H7 (cell line): ENCODE measurements around the gene ZNF107. TPM values are rescaled to one million over a fixed set of nuclear protein-coding genes. Genes with fewer than 3 reads are reported as not detected.
"Not testable (repeated sequence)": the region's sequence is repeated elsewhere in the genome, so short reads cannot be mapped to it uniquely, and the experiment has no call there.

Experiments used
- DNase-seq: peaks from one replicate; pipeline ENCODE4 v3.0.0; 2012
- H3K27me3 ChIP-seq: 2 replicates; pipeline ENCODE4 v1.6.0; 2011; ENCODE audit warnings: mild to moderate bottlenecking, low read length; ENCODE audit not compliant: control insufficient read depth, insufficient read depth
- H3K36me3 ChIP-seq: replicated peaks from 2 replicates; pipeline ENCODE4 v1.5.1; 2011; ENCODE audit warnings: low read length; ENCODE audit not compliant: control insufficient read depth, insufficient read depth
- H3K4me3 ChIP-seq: 2 replicates; pipeline ENCODE4 v1.5.1; 2011; ENCODE audit warnings: low read depth, mild to moderate bottlenecking, control low read depth, low read length, moderate library complexity; ENCODE audit not compliant: insufficient read depth
- total RNA-seq: library from RNA; depleted of rRNA; stranded (reverse); fragments of >200 nt; shearing (Covaris generic); gene quantifications from 2 replicates; pipeline ENCODE4 v1.2.3, GENCODE V29; 2014

Gene ZNF107
- total RNA-seq, 1 experiment from 2014 or later, result not detected

- Histone ChIP-seq H3K4me3 (peak overlapping the region; percentile 58; the same call in 1 of the 2 replicates), H3K27me3 (no peaks in the 10 kb centered on the region), H3K36me3 (no peaks in the 10 kb centered on the region)
- DNase-seq, result no peak
Observed at GRCh38 chr7:64666663-64667050, 724 bp downstream of the ZNF107 start.

- no peak for DNase-seq
- Histone ChIP-seq H3K27me3 (no peaks in the 10 kb centered on the region), H3K36me3 (no peaks in the 10 kb centered on the region), H3K4me3 (no peak overlapping the region)
Observed at GRCh38 chr7:64667311-64667710, 1.4 kb downstream of the ZNF107 start.

- Histone ChIP-seq H3K27me3 (no peaks in the 10 kb centered on the region), H3K36me3 (no peaks in the 10 kb centered on the region), H3K4me3 (no peak overlapping the region)
- no peak for DNase-seq
Observed at GRCh38 chr7:64672414-64672813, 6.5 kb downstream of the ZNF107 start.

- H3K36me3 ChIP-seq, result peaks cover 10% of the 10 kb centered on the region
- no peaks in the 10 kb centered on the region for H3K27me3 ChIP-seq
- peak; percentile 7 for DNase-seq
- no peak overlapping the region for H3K4me3 ChIP-seq
Observed at GRCh38 chr7:64685091-64685490, 19.2 kb downstream of the ZNF107 start.

GRCh38 chr7:64685741-64686140 is 19.8 kb downstream of the ZNF107 start:
- H3K27me3 ChIP-seq, result no peaks in the 10 kb centered on the region
- peaks cover 10% of the 10 kb centered on the region for H3K36me3 ChIP-seq
- H3K4me3 ChIP-seq, result no peak overlapping the region
- no peak for DNase-seq

- DNase-seq, result no peak
- Histone ChIP-seq H3K27me3 (no peaks in the 10 kb centered on the region), H3K36me3 (peaks cover 12% of the 10 kb centered on the region), H3K4me3 (no peak overlapping the region)
Observed at GRCh38 chr7:64686493-64687184, 20.7 kb downstream of the ZNF107 start.

GRCh38 chr7:64687249-64687648 is 21.3 kb downstream of the ZNF107 start:
- DNase-seq, result no peak
- Histone ChIP-seq H3K36me3 (peaks cover 12% of the 10 kb centered on the region), H3K4me3 (no peak overlapping the region), H3K27me3 (no peaks in the 10 kb centered on the region)

- DNase-seq, result no peak
- H3K36me3 ChIP-seq, result peaks cover 10% of the 10 kb centered on the region
- H3K4me3 ChIP-seq, result no peak overlapping the region
Observed at GRCh38 chr7:64688988-64689387, 23.1 kb downstream of the ZNF107 start.

GRCh38 chr7:64691831-64692230 is 25.9 kb downstream of the ZNF107 start:
- DNase-seq, result no peak
- Histone ChIP-seq H3K27me3 (no peaks in the 10 kb centered on the region), H3K4me3 (no peak overlapping the region), H3K36me3 (peaks cover 2% of the 10 kb centered on the region; the same call in 1 of the 2 replicates)

More at GRCh38 chr7:64688988-64689387, 23.1 kb downstream of the ZNF107 start:
- no peaks in the 10 kb centered on the region for H3K27me3 ChIP-seq

GRCh38 chr7:64697863-64698262 is 31.9 kb downstream of the ZNF107 start:
- not testable (repeated sequence) for H3K36me3 ChIP-seq, H3K27me3 ChIP-seq, H3K4me3 ChIP-seq, DNase-seq

- Histone ChIP-seq H3K27me3 (no peaks in the 10 kb centered on the region), H3K36me3 (peaks cover 2% of the 10 kb centered on the region), H3K4me3 (no peak overlapping the region)
- no peak for DNase-seq
Observed at GRCh38 chr7:64706625-64707292, 40.8 kb downstream of the ZNF107 start.

GRCh38 chr7:64717896-64718295 is 52.0 kb downstream of the ZNF107 start:
- DNase-seq, H3K4me3 ChIP-seq, H3K36me3 ChIP-seq, H3K27me3 ChIP-seq: not testable (repeated sequence)

GRCh38 chr7:64729089-64729848 is 63.3 kb downstream of the ZNF107 start:
- Histone ChIP-seq H3K27me3 (no peaks in the 10 kb centered on the region), H3K36me3 (no peaks in the 10 kb centered on the region), H3K4me3 (no peak overlapping the region)
- no peak for DNase-seq

- no peak for DNase-seq
- no peaks in the 10 kb centered on the region for H3K27me3 ChIP-seq
- H3K4me3 ChIP-seq, result no peak overlapping the region
- H3K36me3 ChIP-seq, result no peaks in the 10 kb centered on the region
Observed at GRCh38 chr7:64733550-64734240, 67.8 kb downstream of the ZNF107 start.
